ENCODE results near the gene RHAG.

- no peak for TF ChIP-seq POLR2A (IDR thresholded peaks at IDR 0.05)
- TF ChIP-seq, protein P1, sequence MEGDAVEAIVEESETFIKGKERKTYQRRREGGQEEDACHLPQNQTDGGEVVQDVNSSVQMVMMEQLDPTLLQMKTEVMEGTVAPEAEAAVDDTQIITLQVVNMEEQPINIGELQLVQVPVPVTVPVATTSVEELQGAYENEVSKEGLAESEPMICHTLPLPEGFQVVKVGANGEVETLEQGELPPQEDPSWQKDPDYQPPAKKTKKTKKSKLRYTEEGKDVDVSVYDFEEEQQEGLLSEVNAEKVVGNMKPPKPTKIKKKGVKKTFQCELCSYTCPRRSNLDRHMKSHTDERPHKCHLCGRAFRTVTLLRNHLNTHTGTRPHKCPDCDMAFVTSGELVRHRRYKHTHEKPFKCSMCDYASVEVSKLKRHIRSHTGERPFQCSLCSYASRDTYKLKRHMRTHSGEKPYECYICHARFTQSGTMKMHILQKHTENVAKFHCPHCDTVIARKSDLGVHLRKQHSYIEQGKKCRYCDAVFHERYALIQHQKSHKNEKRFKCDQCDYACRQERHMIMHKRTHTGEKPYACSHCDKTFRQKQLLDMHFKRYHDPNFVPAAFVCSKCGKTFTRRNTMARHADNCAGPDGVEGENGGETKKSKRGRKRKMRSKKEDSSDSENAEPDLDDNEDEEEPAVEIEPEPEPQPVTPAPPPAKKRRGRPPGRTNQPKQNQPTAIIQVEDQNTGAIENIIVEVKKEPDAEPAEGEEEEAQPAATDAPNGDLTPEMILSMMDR (IDR thresholded peaks at IDR 0.05), result no peak
Measured at GRCh38 chr6:49556429-49556837, 80.2 kb downstream of the RHAG start.
